WTC11 (cell line): ENCODE data around the gene VANGL1.

Experiments
- ESRRA ChIP-seq: sonication (generic); formaldehyde crosslinking; IDR thresholded peaks from 2 replicates; pipeline ENCODE4 v1.8.1; 2022; ENCODE audit warnings: mild to moderate bottlenecking, missing genetic modification reagents, borderline replicate concordance
- ETV6 ChIP-seq: sonication (generic); formaldehyde crosslinking; IDR thresholded peaks from 2 replicates; pipeline ENCODE4 v1.8.1; 2022; ENCODE audit warnings: mild to moderate bottlenecking, missing genetic modification reagents
- FOXJ3 ChIP-seq: sonication (generic); formaldehyde crosslinking; IDR thresholded peaks from 2 replicates; pipeline ENCODE4 v1.9.0; 2021; ENCODE audit warnings: missing genetic modification reagents, mild to moderate bottlenecking, borderline replicate concordance
- JUN ChIP-seq: sonication (generic); formaldehyde crosslinking; IDR thresholded peaks from 2 replicates; pipeline ENCODE4 v1.8.0; 2023; ENCODE audit warnings: mild to moderate bottlenecking, missing genetic modification reagents
- NFE2L1 ChIP-seq: sonication (generic); formaldehyde crosslinking; IDR thresholded peaks from 2 replicates; pipeline ENCODE4 v1.8.1; 2023; ENCODE audit warnings: missing genetic modification reagents
- PREB ChIP-seq: sonication (generic); formaldehyde crosslinking; IDR thresholded peaks from 2 replicates; pipeline ENCODE4 v1.8.1; 2022; ENCODE audit warnings: mild to moderate bottlenecking, missing genetic modification reagents, moderate library complexity, borderline replicate concordance
- TP53 ChIP-seq: sonication (generic); formaldehyde crosslinking; IDR thresholded peaks from 2 replicates; pipeline ENCODE4 v1.8.1; 2023; ENCODE audit warnings: mild to moderate bottlenecking, missing genetic modification reagents
- ZNF121 ChIP-seq: sonication (generic); formaldehyde crosslinking; IDR thresholded peaks from 2 replicates; pipeline ENCODE4 v1.8.0; 2023; ENCODE audit warnings: missing genetic modification reagents
- ZNF396 ChIP-seq: fragments of 250-450 bp; sonication (Bioruptor Pico); IDR thresholded peaks from 2 replicates; pipeline ENCODE4 v1.8.0; 2021; ENCODE audit warnings: mild to moderate bottlenecking, moderate library complexity, borderline replicate concordance
- TF ChIP-seq, protein P1 (sequence below): fragments of 200-600 bp; IDR thresholded peaks from 2 replicates; pipeline ENCODE4 v1.8.0; 2022; ENCODE audit warnings: antibody characterized with exemption
- TF ChIP-seq, protein P2 (sequence below): sonication (generic); formaldehyde crosslinking; IDR thresholded peaks from 2 replicates; pipeline ENCODE4 v1.8.1; 2022; ENCODE audit warnings: missing genetic modification reagents, borderline replicate concordance
- TF ChIP-seq, protein P3 (sequence below): sonication (generic); formaldehyde crosslinking; IDR thresholded peaks from 2 replicates; pipeline ENCODE4 v1.8.0; 2022; ENCODE audit warnings: mild to moderate bottlenecking, missing genetic modification reagents
- TF ChIP-seq, protein P4 (sequence below): sonication (generic); formaldehyde crosslinking; IDR thresholded peaks from 2 replicates; pipeline ENCODE4 v1.8.1; 2023; ENCODE audit warnings: mild to moderate bottlenecking, missing genetic modification reagents
- TF ChIP-seq, protein P5 (sequence below): sonication (generic); formaldehyde crosslinking; IDR thresholded peaks from 2 replicates; pipeline ENCODE4 v1.8.0; 2022; ENCODE audit warnings: mild to moderate bottlenecking, missing genetic modification reagents

DNA sequence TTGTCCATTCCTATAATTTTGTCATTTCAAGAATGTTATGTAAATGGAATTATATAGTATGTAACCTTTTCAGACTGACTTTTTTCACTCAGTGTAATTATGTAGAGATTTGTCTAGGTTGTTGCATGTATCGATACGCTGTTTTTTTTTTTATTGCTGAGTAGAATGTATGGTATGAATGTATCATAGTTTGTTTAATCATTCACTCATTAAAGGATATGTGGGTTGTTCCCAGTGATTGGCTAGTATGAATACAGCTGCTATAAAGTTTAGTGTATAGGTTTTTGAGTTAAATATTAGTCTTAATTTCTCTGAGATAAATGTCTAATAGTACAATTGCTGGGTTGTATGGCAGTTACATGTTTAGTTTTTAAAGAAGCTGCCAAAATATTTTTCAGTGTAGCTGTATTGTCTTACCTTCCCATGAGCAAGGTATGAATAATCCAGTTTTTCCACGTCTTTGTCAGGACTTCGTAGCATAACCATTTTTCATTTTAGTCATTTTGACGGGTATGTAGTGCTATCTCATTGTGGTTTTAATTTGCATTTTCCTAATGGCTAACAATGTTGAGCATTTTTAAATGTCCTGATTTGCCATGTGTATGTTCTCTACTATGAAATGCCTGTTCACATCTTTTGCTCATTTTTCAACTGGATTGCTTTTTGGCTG, 104.4 kb downstream of the VANGL1 start:
- TF ChIP-seq NFE2L1 (CRISPR knock-in tag) (no peak), TP53 (CRISPR knock-in tag) (no peak), ESRRA (CRISPR knock-in tag) (no peak), ETV6 (CRISPR knock-in tag) (no peak), PREB (CRISPR knock-in tag) (no peak), ZNF121 (CRISPR knock-in tag) (no peak), ZNF396 (CRISPR knock-in tag) (no peak), JUN (CRISPR knock-in tag) (no peak), FOXJ3 (CRISPR knock-in tag) (no peak)
- TF ChIP-seq, protein P1, sequence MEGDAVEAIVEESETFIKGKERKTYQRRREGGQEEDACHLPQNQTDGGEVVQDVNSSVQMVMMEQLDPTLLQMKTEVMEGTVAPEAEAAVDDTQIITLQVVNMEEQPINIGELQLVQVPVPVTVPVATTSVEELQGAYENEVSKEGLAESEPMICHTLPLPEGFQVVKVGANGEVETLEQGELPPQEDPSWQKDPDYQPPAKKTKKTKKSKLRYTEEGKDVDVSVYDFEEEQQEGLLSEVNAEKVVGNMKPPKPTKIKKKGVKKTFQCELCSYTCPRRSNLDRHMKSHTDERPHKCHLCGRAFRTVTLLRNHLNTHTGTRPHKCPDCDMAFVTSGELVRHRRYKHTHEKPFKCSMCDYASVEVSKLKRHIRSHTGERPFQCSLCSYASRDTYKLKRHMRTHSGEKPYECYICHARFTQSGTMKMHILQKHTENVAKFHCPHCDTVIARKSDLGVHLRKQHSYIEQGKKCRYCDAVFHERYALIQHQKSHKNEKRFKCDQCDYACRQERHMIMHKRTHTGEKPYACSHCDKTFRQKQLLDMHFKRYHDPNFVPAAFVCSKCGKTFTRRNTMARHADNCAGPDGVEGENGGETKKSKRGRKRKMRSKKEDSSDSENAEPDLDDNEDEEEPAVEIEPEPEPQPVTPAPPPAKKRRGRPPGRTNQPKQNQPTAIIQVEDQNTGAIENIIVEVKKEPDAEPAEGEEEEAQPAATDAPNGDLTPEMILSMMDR: no peak
- TF ChIP-seq, protein P2, sequence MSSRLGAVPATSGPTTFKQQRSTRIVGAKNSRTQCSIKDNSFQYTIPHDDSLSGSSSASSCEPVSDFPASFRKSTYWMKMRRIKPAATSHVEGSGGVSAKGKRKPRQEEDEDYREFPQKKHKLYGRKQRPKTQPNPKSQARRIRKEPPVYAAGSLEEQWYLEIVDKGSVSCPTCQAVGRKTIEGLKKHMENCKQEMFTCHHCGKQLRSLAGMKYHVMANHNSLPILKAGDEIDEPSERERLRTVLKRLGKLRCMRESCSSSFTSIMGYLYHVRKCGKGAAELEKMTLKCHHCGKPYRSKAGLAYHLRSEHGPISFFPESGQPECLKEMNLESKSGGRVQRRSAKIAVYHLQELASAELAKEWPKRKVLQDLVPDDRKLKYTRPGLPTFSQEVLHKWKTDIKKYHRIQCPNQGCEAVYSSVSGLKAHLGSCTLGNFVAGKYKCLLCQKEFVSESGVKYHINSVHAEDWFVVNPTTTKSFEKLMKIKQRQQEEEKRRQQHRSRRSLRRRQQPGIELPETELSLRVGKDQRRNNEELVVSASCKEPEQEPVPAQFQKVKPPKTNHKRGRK: no peak
- TF ChIP-seq, protein P3, sequence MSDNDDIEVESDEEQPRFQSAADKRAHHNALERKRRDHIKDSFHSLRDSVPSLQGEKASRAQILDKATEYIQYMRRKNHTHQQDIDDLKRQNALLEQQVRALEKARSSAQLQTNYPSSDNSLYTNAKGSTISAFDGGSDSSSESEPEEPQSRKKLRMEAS (CRISPR knock-in tag): no peak
- TF ChIP-seq, protein P4, sequence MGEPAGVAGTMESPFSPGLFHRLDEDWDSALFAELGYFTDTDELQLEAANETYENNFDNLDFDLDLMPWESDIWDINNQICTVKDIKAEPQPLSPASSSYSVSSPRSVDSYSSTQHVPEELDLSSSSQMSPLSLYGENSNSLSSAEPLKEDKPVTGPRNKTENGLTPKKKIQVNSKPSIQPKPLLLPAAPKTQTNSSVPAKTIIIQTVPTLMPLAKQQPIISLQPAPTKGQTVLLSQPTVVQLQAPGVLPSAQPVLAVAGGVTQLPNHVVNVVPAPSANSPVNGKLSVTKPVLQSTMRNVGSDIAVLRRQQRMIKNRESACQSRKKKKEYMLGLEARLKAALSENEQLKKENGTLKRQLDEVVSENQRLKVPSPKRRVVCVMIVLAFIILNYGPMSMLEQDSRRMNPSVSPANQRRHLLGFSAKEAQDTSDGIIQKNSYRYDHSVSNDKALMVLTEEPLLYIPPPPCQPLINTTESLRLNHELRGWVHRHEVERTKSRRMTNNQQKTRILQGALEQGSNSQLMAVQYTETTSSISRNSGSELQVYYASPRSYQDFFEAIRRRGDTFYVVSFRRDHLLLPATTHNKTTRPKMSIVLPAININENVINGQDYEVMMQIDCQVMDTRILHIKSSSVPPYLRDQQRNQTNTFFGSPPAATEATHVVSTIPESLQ (CRISPR knock-in tag): no peak
- TF ChIP-seq, protein P5, sequence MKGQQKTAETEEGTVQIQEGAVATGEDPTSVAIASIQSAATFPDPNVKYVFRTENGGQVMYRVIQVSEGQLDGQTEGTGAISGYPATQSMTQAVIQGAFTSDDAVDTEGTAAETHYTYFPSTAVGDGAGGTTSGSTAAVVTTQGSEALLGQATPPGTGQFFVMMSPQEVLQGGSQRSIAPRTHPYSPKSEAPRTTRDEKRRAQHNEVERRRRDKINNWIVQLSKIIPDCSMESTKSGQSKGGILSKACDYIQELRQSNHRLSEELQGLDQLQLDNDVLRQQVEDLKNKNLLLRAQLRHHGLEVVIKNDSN (CRISPR knock-in tag): no peak
